HuH-7.5 (cell line): ENCODE measurements around the gene PLXNA3.

Source experiments
- DNase-seq: peaks from one replicate; pipeline ENCODE4 v3.0.0; 2011; ENCODE audit warnings: low spot score

The PLXNA3 gene

DNA sequence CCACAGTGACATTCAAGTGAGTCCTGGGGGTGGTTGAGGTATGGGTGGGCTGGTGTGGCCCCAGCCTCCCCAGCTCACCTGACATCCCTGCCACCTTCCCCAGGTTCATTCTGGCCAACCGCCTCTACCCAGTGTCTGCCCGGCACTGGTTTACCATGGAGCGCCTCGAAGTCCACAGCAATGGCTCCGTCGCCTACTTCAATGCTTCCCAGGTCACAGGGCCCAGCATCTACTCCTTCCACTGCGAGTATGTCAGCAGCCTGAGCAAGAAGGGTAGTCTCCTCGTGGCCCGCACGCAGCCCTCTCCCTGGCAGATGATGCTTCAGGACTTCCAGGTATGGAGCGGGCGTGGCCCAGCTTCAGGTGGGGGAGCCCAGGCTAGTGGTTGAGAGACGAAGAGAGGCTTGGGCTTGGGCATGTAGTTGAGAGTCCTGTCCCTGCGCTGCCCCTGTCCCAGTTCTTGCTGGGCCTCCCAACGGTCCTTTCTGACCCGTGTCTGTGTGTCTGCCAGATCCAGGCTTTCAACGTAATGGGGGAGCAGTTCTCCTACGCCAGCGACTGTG lies 22.8 kb upstream of the PLXNA3 start:
- no peak for DNase-seq

DNA sequence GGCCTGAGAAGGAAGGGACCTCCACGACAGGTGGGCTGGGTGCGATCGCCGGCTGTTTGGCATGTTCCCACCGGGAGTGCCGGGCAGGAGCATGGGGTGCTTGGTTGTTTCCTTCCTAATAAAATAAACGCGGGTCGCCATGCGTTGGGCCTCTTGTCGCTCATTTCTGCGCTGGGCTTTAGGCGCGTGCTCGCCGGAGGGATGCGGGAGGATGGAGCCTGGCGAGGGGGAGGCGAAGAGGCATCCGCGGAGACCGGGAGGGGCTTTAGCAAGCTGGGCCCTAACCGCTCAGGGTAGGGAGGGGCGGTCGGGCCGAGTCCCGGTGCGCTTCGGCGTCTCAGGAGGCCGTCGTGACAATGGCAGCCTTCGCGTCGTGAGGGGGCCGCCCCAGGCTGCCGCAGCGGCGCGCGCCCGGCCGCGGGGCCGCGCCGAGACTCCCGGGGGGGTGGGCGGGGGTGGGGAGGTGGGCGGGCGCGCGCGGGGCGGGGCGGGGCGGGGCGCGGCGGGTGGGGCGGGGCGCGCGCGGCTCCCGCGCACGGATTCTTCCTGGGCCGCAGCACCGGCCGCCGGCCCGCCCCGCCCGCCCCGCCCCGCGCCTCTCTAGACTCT lies 21.6 kb upstream of the PLXNA3 start:
- DNase-seq: peak; percentile 65

DNA sequence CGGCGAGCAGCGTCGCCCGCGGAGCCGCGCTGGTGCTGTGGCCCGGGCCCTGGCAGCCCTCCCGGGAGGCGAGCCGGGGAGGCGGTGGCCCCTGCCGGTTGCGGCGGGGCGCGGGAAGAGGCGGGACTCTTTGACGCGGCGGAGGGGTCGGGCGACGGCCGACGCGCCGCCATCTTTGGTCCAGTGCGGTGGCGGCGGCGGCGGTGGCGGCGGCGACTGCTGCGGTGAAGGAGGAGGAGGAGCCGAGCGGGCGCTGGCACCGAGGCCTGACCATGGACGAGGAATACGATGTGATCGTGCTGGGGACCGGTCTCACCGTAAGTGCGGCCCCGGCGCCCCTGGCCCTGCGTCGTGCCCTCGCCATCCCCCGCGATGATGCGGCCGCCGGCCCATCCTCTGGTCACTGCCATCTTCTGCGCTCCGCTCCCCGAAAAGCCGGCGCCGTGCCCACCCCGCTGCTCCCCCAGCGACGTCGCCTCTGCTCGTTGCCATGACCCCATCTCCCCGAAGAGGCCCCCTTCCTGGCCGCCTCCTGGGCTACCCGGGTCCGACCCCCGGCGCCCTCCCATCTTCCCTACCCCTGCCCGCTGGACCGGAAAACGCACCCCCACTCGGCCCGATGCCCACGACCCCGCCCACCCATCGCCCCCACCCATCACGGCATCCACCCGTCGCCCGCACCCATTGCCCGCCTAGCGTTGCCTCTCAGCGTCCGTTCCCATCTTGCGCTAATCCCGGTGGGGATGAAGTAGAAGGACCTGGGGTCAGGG lies 20.9 kb upstream of the PLXNA3 start, which contains the start of gene GDI1:
TSS of gene GDI1 (plus strand) at position 172 of the 770 bp plus-strand sequence. CDS start at position 273, 101 bp downstream.
- DNase-seq: peak; percentile 66

DNA sequence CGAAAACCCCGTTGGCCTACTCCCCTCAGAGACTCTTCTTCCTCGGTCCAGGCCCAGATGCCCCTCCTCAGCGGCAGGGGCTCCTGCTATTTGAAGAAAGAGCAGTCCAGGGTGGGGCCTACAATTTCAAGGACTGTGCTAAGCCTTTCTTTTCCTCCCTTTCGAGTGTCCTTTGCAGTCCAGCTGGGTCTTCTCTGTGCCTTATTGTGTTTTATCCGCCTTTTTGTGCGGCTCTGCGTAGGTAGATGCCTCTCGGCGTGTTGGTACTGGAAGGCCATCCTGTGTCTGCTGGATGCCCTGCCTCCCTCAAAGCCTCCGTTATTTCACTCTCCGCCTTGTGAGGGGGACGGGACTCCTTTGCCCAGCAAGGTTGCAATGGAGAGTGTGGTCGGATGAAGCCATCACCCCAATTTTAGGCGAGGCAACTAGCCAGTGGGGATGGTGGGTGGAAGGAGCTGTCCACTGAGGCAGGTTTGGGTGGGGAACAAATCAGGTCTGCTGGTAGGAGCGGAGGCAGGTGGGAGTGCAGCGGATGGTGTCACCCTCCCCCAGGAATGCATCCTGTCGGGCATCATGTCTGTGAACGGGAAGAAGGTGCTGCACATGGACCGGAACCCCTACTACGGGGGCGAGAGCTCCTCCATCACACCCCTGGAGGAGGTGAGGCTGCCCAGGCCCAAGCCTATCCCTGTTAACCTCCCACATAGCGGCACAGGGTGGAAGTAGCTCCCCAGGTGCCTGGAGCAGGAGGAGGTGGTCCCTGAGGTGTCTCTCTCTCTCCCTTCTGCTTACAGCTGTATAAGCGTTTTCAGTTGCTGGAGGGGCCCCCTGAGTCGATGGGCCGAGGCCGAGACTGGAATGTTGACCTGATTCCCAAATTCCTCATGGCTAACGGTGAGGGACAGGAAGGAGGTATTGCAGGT lies 19.8 kb upstream of the PLXNA3 start:
- DNase-seq: no peak

DNA sequence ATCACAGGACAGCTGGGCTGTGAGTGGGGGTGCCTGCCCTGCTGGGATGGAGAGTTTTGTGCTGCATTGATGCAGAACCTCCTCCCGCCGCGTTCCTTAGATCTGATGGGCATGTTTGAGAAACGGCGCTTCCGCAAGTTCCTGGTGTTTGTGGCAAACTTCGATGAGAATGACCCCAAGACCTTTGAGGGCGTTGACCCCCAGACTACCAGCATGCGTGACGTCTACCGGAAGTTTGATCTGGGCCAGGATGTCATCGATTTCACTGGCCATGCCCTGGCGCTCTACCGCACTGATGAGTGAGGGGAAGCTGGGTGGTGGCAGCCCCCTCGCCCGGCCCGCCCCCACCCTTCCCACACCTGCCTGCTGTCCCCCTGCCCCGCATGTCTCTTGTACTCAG lies 18.2 kb upstream of the PLXNA3 start:
- DNase-seq: no peak

DNA sequence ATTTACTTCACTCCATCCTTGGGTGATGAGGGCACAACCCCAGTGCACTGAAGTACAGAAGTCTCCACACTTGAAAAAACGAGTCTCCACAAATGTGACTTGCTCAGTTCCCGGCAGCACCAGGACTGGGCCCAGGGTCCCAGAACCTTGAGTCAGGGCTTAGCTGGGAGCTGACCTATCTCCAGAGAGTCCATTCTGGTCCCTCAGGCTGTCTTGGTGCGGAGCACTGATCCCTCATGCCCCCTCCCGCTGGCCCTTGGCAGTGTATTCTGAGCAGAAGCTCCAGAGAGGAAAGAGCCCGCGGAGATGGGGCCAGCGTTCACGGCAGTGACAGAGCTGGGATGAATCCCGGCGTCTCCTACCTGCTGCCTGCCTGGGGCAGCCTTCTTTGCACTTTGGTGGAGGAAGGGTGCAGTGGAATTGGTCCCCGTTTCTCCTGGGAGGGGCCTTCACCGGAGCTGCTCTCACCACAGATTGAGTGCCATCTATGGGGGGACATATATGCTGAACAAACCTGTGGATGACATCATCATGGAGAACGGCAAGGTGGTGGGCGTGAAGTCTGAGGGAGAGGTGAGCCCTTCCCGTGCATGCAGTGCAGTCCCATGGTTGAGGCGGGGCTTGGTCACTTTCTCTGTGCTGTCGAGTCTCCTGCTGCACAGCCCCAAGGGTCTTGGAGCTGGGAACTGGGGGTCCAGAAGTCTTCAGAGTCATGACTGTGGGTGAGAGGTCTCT lies 17.3 kb upstream of the PLXNA3 start:
- DNase-seq: no peak

DNA sequence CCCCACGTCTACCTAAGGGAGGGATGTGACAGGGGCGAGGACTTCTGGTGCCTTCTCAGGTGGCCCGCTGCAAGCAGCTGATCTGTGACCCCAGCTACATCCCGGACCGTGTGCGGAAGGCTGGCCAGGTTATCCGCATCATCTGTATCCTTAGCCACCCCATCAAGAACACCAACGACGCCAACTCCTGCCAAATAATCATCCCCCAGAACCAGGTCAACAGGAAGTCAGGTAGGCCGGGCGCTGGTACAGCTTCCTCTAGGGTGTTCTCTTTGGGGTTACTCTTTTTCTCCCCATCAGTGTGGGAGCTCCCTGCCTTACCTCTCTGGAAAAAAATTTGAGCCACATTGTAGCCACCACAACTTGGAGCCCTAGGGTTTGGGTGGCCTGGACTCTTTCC lies 16.5 kb upstream of the PLXNA3 start:
- no peak for DNase-seq

DNA sequence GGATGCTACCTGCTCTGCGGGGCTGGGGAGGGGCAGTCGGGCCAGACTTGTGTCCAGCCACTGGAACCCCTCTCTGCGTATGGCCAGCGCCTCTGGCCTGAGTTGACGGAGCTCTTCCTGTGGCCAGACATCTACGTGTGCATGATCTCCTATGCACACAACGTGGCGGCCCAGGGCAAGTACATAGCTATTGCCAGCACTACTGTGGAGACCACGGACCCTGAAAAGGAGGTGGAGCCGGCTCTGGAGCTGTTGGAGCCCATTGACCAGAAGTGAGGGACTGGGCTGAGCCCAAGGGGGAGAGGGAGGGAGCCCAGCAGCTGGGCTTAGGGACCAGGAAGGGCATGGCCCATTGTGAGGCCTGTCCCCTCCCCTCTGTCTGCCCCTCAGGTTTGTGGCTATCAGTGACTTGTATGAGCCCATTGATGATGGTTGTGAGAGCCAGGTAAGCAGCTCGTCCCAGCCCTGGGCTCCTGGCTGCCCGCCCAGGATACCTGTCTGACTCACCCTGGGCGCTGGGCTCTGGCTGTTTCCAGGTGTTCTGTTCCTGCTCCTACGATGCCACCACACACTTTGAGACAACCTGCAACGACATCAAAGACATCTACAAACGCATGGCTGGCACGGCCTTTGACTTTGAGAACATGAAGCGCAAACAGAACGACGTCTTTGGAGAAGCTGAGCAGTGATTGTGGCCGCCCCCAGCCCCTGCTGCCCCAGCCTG lies 15.9 kb upstream of the PLXNA3 start:
- no peak for DNase-seq

DNA sequence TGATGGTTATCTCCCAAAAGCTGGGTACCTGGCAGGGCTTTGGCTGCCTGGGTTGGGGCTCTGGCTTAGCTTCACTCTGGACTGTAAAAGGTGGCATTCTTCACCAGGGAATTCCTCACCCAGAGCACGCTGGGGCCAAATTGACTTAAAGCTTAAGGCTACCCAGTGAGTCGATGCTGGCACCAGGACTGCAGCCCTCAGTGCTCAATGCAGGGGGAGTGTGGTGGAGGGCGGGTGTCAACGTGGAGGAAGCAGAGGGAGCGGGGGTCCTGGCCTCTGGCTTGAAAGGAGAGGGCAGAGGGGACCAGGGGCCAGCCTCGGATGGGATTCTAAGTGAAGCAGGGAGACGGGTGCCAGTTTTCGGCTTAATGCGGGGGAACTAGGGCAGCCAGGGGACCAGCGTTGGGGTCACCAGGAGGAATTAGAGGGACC lies 14.6 kb upstream of the PLXNA3 start:
- no peak for DNase-seq

DNA sequence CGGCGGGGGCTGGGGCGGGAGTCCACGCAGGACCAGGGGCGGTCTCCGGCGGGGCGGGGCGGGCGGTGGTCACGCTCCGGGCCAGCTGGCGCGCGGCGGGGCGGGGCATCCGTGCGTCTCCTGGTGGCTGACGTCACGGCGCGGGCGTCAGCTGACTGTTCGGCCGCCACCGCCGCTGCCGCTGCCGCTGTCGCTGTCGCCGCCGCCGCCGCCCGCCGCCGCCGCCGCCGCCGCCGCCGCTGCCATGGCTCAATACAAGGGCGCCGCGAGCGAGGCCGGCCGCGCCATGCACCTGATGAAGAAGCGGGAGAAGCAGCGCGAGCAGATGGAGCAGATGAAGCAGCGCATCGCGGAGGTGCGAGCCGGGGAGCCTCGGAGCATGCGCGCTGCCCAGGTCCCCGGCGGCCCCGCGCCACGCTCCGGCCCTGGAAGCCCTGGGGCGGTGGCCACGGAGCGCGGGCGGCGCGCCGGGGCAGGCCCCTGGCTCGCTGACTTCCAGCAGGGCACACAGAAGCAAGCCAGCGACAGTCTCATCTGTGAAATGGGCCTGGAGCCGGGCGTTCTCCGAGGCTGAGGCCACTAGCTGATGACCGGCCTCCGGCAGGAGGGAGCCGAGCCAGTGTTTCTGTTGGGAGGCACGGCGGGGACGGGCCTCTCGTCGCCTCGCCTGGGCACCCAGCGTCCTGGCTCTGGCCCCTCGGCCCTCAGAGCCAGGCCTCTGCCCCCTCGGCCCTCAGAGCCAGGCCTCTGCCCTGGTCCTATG lies 13.9 kb upstream of the PLXNA3 start, which contains the start of gene FAM50A:
TSS of gene FAM50A (plus strand) at position 150 of the 763 bp plus-strand sequence. CDS start at position 245, 95 bp downstream.
- DNase-seq: peak; percentile 79

DNA sequence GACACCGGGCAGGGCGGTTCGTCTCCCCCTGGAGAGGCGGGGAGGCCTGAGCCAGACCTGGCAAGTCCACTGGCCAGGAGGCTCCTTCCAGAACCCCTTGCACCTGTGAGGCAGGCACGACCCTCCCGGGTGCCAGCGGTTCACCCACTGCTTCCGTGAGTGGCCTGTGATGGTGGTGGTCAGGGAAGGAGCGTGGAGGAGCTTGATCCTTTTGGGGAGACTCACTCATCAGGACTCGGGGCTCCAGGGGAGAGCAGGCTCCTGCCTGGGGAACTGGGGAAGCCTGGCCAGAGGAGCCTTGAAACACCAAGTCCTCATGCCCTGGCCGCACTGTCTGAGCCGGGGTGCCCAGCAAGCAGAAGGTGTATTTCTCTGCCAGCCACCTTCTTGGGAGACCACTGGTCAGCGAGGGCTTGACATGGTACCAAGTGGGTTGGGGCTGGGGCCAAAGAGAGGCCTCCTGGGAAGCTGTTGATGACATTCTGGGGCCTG lies 13.3 kb upstream of the PLXNA3 start:
- no peak for DNase-seq

DNA sequence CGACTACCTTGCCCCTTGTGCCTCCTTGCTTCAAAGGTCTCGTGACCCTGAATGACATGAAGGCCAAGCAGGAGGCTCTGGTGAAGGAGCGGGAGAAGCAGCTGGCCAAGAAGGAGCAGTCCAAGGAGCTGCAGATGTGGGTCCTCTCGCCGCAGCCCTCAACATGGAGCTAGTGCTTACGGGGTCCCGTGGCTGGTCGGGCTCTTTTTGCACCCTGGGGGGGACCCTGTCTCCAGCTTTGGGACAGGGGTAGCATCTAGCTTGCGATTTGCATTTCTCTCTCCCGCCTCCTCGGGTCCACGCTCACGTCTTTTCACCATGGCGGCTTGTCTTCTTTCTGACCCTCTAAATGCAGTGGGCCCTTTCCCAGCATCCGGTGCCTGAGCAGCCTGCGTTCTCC lies 12.3 kb upstream of the PLXNA3 start:
- no peak for DNase-seq

DNA sequence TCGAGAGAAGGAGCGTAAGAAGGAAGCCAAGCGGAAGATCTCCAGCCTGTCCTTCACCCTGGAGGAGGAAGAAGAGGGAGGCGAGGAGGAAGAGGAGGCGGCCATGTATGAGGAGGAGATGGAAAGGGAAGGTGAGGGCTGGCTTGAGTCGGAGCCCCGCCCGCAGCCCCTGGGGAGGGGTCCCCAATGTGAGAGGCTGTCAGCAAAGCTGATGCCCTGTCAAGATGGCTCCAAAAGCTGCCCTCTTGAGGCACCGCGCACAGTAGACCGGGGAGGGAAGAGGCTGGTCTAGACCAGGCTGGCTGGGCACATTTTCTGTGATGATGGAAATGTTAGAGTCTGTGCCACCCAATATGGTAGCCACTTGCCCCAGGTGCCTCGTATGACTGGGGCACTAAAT lies 11.7 kb upstream of the PLXNA3 start:
- DNase-seq: no peak

DNA sequence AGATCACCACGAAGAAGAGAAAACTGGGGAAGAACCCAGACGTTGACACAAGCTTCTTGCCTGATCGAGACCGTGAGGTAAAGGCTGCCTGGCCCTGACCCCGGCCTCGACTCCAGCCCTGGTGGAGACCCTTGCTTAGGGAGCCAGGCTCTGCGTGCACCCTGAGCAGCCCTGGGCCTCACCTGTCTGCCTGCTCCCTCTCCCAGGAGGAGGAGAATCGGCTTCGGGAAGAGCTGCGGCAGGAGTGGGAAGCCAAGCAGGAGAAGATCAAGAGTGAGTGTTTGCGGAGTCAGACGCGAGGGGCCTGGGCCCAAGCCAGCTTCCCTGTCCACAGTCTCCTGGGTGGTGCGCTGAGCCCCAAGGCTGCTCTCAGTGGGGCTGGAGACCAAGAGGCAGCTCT lies 9.6 kb upstream of the PLXNA3 start:
- no peak for DNase-seq

DNA sequence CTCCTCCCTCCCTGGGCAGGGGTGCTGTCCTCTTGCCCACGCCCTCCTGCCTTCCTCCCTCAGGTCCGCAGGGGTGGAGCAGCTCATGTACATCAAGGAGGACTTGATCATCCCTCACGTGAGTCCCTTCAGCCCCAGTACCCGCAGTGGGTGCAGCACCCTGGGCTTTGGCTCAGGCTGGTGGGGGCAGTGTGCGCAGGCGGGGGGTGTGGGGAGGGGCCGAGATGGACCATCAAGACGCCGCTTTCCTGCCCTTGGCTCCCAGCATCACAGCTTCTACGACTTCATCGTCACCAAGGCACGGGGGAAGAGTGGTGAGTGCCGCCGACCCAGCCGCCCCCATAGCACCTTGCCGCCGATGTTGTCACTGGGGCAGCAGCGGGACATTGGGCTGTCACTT lies 8.5 kb upstream of the PLXNA3 start:
- no peak for DNase-seq

DNA sequence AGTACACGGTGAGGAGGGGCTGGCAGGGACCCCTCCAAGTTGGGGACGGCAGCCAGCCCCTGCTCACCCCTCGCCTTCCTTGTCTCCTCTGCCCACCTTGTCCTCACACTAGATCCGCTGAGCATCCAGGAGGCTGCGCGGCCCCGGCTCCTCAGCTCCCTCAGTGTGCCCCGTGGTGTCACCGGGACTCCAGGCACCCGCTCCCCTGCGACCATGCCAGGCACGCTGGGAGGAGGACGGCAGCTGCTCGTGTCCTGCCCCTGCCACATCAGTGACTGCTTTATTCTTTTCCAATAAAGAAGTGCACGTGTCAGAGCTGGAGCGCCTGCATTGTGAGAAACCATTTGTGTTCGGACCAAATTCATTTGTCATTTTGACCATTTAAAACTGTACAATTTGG lies 7.8 kb upstream of the PLXNA3 start:
- no peak for DNase-seq

DNA sequence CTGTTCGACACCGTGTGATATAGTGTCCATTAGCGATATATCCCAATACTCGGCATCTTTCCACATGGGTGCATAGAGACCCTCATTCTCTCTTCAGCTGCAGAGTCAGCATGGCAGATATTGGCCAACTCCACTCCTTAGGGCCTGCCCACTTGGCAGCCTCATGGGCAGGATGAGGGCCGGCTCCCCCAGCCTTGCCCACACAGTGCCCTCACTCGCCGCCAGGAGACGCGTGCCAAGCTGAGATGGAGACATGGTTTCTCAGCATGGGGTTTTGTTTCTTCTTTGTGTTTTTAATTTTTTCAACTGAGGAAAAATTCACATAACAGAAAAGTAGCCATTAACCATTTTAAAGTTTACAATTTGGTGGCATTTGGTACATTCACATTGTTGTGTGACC lies 5.3 kb upstream of the PLXNA3 start:
- no peak for DNase-seq

DNA sequence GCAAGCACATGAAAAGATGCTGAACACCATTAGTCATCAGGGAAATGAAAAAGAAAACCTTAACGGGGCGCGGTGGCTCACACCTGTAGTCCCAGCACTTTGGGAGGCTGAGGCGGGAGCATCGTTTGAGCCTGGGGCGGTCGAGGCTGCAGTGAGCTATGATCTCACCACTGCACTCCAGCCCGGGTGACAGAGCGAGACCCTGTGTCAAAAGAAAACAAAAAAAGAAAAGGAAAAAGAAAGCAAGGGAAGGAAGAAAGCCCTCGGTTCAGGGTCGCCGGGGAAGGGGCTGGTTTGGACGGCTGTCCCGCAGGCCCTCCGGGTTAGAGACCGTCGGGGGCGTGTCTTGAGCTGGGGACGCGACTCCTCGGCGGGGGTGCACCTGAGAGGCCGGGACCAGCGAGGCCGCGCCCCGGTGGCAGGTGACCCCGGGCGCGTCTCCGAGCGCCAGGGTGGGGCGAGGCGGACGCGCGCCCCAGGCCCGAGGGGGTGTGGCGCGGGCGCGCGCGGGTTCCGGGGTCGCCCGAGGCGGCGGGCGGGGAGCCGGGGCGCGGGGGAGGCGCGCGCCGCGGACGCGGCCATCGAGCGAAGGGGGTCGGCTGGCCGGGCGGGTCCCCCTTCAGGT lies 478 bp upstream of the PLXNA3 start:
- peak; percentile 64 for DNase-seq
